ENCODE results near the gene DBNL.

GRCh38 chr7:44068054-44068453 is 23.6 kb downstream of the DBNL start:
- no peak for TF ChIP-seq CTCF (IDR thresholded peaks at IDR 0.05)
- no peak for TF ChIP-seq POLR2A (IDR thresholded peaks at IDR 0.05)
